ENCODE results near the gene MRPS17. TPM values are rescaled to one million over a fixed set of nuclear protein-coding genes. Genes with fewer than 3 reads are reported as not detected.
"Not testable (repeated sequence)": the region's sequence is repeated elsewhere in the genome, so short reads cannot be mapped to it uniquely, and the experiment has no call there.

The MRPS17 gene
- total RNA-seq, 1 donor from 2014 or later = 13.0 TPM

DNA sequence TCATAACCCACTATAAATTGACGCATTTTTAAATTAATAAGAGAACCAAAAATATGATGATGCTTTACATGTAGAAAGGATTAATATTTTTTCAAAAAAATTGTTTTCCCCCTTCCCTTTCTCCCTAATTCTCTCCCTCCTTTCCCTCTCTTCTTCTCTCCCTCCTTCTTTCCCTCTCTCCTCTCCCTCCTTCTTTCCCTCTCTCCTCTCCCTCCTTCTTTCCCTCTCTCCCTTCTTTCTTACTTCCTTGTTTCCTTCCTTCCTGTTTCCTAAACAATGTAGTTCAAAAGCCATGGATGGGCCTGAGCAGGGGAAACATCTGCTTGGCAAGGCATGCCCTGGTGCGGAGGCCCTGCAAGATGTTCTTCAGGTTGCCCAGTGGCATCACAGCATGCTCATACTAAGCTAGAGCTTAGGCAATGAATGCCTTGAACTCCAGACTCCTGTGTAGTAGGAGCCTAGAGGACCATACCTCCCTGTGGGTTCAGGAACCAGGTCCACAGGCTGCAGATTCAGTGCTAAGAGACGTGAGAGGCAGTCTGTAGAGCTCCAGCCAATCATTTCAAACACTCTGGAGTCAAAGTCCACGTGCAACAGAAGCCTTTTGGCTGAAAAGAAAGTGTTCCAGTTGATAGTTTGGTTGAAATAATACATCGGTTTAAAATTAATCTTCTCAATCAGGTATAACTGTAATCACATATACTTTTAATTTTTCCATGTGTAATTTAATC is 20.1 kb upstream of the MRPS17 start:
- DNase-seq (ENCODE audit: low spot score) = no peak
- Mint-ChIP-seq H3K9me3 (ENCODE audit: low read depth) (peaks cover 30% of the 10 kb centered on the region), H3K27me3 (ENCODE audit: low read depth) (no peaks in the 10 kb centered on the region), H3K27ac (ENCODE audit: unreplicated experiment) (no peak overlapping the region), H3K36me3 (ENCODE audit: low read depth) (peaks cover 24% of the 10 kb centered on the region), H3K4me3 (ENCODE audit: unreplicated experiment) (no peak overlapping the region), H3K4me1 (ENCODE audit: low read depth) (no peaks in the 10 kb centered on the region)
- TF ChIP-seq, protein P1, sequence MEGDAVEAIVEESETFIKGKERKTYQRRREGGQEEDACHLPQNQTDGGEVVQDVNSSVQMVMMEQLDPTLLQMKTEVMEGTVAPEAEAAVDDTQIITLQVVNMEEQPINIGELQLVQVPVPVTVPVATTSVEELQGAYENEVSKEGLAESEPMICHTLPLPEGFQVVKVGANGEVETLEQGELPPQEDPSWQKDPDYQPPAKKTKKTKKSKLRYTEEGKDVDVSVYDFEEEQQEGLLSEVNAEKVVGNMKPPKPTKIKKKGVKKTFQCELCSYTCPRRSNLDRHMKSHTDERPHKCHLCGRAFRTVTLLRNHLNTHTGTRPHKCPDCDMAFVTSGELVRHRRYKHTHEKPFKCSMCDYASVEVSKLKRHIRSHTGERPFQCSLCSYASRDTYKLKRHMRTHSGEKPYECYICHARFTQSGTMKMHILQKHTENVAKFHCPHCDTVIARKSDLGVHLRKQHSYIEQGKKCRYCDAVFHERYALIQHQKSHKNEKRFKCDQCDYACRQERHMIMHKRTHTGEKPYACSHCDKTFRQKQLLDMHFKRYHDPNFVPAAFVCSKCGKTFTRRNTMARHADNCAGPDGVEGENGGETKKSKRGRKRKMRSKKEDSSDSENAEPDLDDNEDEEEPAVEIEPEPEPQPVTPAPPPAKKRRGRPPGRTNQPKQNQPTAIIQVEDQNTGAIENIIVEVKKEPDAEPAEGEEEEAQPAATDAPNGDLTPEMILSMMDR (IDR thresholded peaks at IDR 0.05) = no peak

DNA sequence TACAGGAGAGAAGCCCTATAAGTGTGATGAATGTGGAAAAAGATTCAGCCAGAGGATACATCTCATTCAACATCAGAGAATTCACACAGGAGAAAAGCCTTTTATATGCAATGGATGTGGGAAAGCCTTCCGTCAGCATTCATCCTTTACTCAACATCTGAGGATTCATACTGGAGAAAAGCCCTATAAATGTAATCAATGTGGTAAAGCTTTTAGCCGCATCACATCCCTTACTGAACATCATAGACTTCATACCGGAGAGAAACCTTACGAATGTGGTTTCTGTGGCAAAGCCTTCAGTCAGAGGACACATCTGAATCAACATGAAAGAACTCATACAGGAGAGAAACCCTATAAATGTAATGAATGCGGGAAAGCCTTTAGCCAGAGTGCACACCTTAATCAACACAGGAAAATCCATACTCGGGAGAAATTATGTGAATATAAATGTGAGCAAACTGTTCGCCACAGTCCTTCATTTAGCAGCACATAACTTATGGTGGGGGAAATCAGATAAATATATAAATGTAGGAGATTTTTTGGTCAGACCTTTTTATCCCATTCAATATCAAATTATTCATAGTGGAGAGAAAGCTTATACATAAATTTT is 12.1 kb upstream of the MRPS17 start:
- no peaks in the 10 kb centered on the region for H3K27me3 Mint-ChIP-seq (ENCODE audit: low read depth)
- no peak overlapping the region for H3K27ac Mint-ChIP-seq (ENCODE audit: unreplicated experiment)
- H3K4me3 Mint-ChIP-seq (ENCODE audit: unreplicated experiment) = no peak overlapping the region
- peaks cover 36% of the 10 kb centered on the region for H3K36me3 Mint-ChIP-seq (ENCODE audit: low read depth)
- no peaks in the 10 kb centered on the region for H3K4me1 Mint-ChIP-seq (ENCODE audit: low read depth)
- DNase-seq (ENCODE audit: low spot score) = no peak
- TF ChIP-seq, protein P1 (IDR thresholded peaks at IDR 0.05) = no peak
- H3K9me3 Mint-ChIP-seq (ENCODE audit: low read depth) = peaks cover 54% of the 10 kb centered on the region

DNA sequence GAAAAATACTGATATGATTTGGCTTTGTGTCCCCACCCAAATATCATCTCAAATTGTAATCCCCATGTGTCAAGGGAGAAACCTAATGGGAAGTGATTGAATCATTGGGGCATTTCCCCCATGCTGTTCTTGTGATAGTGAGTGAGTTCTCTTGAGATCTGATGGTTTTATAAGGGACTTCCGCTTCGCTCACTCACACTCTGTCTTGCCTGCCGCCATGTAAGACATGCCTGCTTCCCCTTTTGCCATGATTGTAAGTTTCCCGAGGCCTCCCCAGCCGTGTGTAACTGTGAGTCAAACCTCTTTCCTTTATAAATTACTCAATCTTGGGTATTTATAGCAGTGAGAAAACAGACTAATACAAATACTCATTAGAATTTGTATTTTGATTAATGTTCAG is 5.1 kb upstream of the MRPS17 start:
- Mint-ChIP-seq H3K4me1 (ENCODE audit: low read depth) (peaks cover under 1% of the 10 kb centered on the region), H3K27me3 (ENCODE audit: low read depth) (no peaks in the 10 kb centered on the region), H3K27ac (ENCODE audit: unreplicated experiment) (no peak overlapping the region), H3K36me3 (ENCODE audit: low read depth) (peaks cover 13% of the 10 kb centered on the region), H3K4me3 (ENCODE audit: unreplicated experiment) (no peak overlapping the region), H3K9me3 (ENCODE audit: low read depth) (peaks cover 32% of the 10 kb centered on the region)
- no peak for DNase-seq (ENCODE audit: low spot score)
- TF ChIP-seq, protein P1 (IDR thresholded peaks at IDR 0.05) = no peak

DNA sequence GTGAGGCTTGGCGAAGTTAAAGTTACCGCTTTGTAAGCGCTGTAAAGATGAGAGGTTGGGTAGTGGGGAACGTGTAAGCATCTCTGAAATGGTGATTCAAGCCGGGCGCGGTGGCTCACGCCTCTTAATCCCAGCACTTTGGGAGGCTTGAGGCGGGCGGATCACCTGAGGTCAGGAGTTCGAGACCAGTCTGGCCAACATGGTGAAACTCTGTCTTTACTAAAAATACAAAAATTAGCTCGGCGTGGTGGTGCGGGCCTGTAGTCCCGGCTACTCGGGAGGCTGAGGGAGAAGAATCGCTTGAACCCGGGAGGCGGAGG is 635 bp downstream of the MRPS17 start:
- not testable (repeated sequence) for H3K36me3 Mint-ChIP-seq (ENCODE audit: low read depth); H3K9me3 Mint-ChIP-seq (ENCODE audit: low read depth)
- peak overlapping the region; percentile 97 for H3K4me3 Mint-ChIP-seq (ENCODE audit: unreplicated experiment)

DNA sequence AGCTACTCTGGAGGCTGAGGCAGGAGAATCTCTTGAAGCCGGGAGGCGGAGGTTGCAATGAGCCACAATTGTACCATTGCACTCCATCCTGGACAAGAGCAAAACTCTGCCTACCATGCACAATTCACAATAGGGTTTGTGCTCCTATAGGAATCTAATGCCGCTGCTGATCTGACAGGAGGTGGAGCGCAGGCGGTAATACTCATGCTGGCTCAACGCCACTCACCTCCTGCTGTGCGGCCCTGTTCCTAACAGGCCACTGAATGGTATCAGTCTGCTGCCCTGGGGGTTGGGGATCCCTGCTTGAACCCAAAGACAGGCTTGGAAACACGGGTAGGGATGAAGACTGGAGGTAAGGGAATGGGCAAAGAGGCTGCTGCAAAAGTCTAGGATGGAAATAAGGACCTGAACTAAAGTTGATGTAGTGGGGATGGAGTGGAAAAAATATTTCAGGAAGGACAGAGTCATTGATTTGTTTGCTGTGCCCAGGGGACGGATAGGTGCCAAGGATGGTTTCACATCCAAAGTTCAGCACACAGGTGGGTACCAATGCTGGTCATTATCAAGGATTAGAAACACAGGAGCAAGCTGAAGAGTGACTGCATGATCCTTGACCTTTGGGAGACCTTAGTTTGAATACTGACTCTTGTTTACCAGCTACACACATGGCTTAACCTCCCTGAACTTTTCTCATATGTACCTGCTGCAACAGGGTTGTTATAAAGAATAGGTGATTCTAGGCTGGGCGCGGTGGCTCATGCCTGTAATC is 2.2 kb downstream of the MRPS17 start:
- peak overlapping the region; percentile 97 for H3K4me3 Mint-ChIP-seq (ENCODE audit: unreplicated experiment)
- TF ChIP-seq, protein P1 (IDR thresholded peaks at IDR 0.05) = no peak
- peaks cover 17% of the 10 kb centered on the region for H3K4me1 Mint-ChIP-seq (ENCODE audit: low read depth)
- no peak overlapping the region for H3K27ac Mint-ChIP-seq (ENCODE audit: unreplicated experiment)
- H3K36me3 Mint-ChIP-seq (ENCODE audit: low read depth) = peaks cover 10% of the 10 kb centered on the region
- H3K9me3 Mint-ChIP-seq (ENCODE audit: low read depth) = no peaks in the 10 kb centered on the region
- no peak for DNase-seq (ENCODE audit: low spot score)
- H3K27me3 Mint-ChIP-seq (ENCODE audit: low read depth) = no peaks in the 10 kb centered on the region

More for the DNA sequence above, 635 bp downstream of the MRPS17 start:
- peaks cover 17% of the 10 kb centered on the region for H3K4me1 Mint-ChIP-seq (ENCODE audit: low read depth)
- H3K27ac Mint-ChIP-seq (ENCODE audit: unreplicated experiment) = peak overlapping the region; percentile 96
- not testable (repeated sequence) for H3K27me3 Mint-ChIP-seq (ENCODE audit: low read depth); DNase-seq (ENCODE audit: low spot score)

Measured in chondrocyte (in vitro differentiated cells).